GM19463 (cell line): ENCODE results near the gene NTM.
A peak's percentile ranks its signal among the peaks of the same experiment; 100 is the strongest.

Experiments
- ATAC-seq: cut with Tn5 transposase; IDR thresholded peaks from one replicate; pipeline ENCODE4 v1.9.1; 2021; ENCODE audit warnings: mild to moderate bottlenecking, moderate library complexity; ENCODE audit not compliant: unreplicated experiment

Gene NTM

GRCh38 chr11:132022733-132023478 lies 652.5 kb downstream of the NTM start:
- ATAC-seq = no peak

GRCh38 chr11:132024587-132025295 lies 654.3 kb downstream of the NTM start:
- peak; percentile 91 for ATAC-seq

- ATAC-seq = no peak
These were observed 656.3 kb downstream of the NTM start for GRCh38 chr11:132026746-132027145.

GRCh38 chr11:132028380-132029240 lies 658.2 kb downstream of the NTM start:
- peak; percentile 58 for ATAC-seq

- no peak for ATAC-seq
These were observed 660.5 kb downstream of the NTM start for GRCh38 chr11:132030896-132031295.

GRCh38 chr11:132032555-132032954 lies 662.1 kb downstream of the NTM start:
- ATAC-seq = no peak

- ATAC-seq = no peak
These were observed 662.6 kb downstream of the NTM start for GRCh38 chr11:132033051-132033450.

GRCh38 chr11:132035228-132035627 lies 664.8 kb downstream of the NTM start:
- ATAC-seq = no peak

GRCh38 chr11:132035766-132036165 lies 665.4 kb downstream of the NTM start:
- no peak for ATAC-seq

GRCh38 chr11:132036220-132036619 lies 665.8 kb downstream of the NTM start:
- no peak for ATAC-seq

GRCh38 chr11:132036746-132037466 lies 666.5 kb downstream of the NTM start:
- no peak for ATAC-seq

- ATAC-seq = no peak
These were observed 667.0 kb downstream of the NTM start for GRCh38 chr11:132037467-132037862.

GRCh38 chr11:132037956-132038355 lies 667.5 kb downstream of the NTM start:
- ATAC-seq = no peak

GRCh38 chr11:132039521-132039920 lies 669.1 kb downstream of the NTM start:
- no peak for ATAC-seq

GRCh38 chr11:132042296-132042695 lies 671.9 kb downstream of the NTM start:
- no peak for ATAC-seq

- no peak for ATAC-seq
These were observed 673.3 kb downstream of the NTM start for GRCh38 chr11:132043714-132044113.

GRCh38 chr11:132045107-132045506 lies 674.7 kb downstream of the NTM start:
- no peak for ATAC-seq

GRCh38 chr11:132046288-132046865 lies 676.0 kb downstream of the NTM start:
- no peak for ATAC-seq

GRCh38 chr11:132047167-132047566 lies 676.8 kb downstream of the NTM start:
- ATAC-seq = no peak

GRCh38 chr11:132048040-132048439 lies 677.6 kb downstream of the NTM start:
- ATAC-seq = no peak
